ENCODE data around the gene PTPRZ1.

PTPRZ1 gene

GRCh38 chr7:121960678-121961077, 87.7 kb downstream of the PTPRZ1 start:
- DNase-seq = no peak

GRCh38 chr7:121961089-121961867, 88.3 kb downstream of the PTPRZ1 start:
- no peak for DNase-seq

GRCh38 chr7:121966276-121966934, 93.4 kb downstream of the PTPRZ1 start:
- no peak for DNase-seq

GRCh38 chr7:121966935-121967332, 94.0 kb downstream of the PTPRZ1 start:
- DNase-seq = no peak

GRCh38 chr7:121985476-121986030, 112.6 kb downstream of the PTPRZ1 start:
- no peak for DNase-seq

GRCh38 chr7:121992068-121992467, 119.1 kb downstream of the PTPRZ1 start:
- DNase-seq = no peak

GRCh38 chr7:121994625-121995410, 121.9 kb downstream of the PTPRZ1 start:
- peak; percentile 61 to 65 (median 64) for DNase-seq

GRCh38 chr7:122006687-122007086, 133.7 kb downstream of the PTPRZ1 start:
- no peak for DNase-seq

- no peak for DNase-seq
These were observed 137.2 kb downstream of the PTPRZ1 start for GRCh38 chr7:122010116-122010515.

- no peak for DNase-seq
These were observed 140.1 kb downstream of the PTPRZ1 start for GRCh38 chr7:122013065-122013464.

GRCh38 chr7:122013630-122014029, 140.7 kb downstream of the PTPRZ1 start:
- DNase-seq = no peak

GRCh38 chr7:122014697-122015096, 141.7 kb downstream of the PTPRZ1 start:
- DNase-seq = no peak

- DNase-seq = no peak
These were observed 145.1 kb downstream of the PTPRZ1 start for GRCh38 chr7:122018032-122018431.

GRCh38 chr7:122027058-122027457, 154.1 kb downstream of the PTPRZ1 start:
- DNase-seq = no peak

- no peak for DNase-seq
These were observed 160.7 kb downstream of the PTPRZ1 start for GRCh38 chr7:122033641-122034040.

GRCh38 chr7:122035876-122036275, 162.9 kb downstream of the PTPRZ1 start:
- no peak for DNase-seq

- no peak for DNase-seq
These were observed 165.2 kb downstream of the PTPRZ1 start for GRCh38 chr7:122038134-122038533.

- DNase-seq = no peak
These were observed 165.9 kb downstream of the PTPRZ1 start for GRCh38 chr7:122038904-122039303.

GRCh38 chr7:122040147-122040546, 167.2 kb downstream of the PTPRZ1 start:
- DNase-seq = no peak

GRCh38 chr7:122046402-122046801, 173.4 kb downstream of the PTPRZ1 start:
- DNase-seq = no peak

- DNase-seq = no peak
These were observed 181.4 kb downstream of the PTPRZ1 start for GRCh38 chr7:122054393-122054792.

- no peak for DNase-seq
These were observed 182.1 kb downstream of the PTPRZ1 start for GRCh38 chr7:122055073-122055472.

GRCh38 chr7:122056977-122057376, 184.0 kb downstream of the PTPRZ1 start:
- no peak for DNase-seq

Data from suppressor macrophage (primary cell).